ENCODE measurements around the gene DEF6. TPM values are rescaled to one million over a fixed set of nuclear protein-coding genes. Genes with fewer than 3 reads are reported as not detected.

The DEF6 gene
- total RNA-seq, 2 donors from 2014 or later = 107 to 156 TPM

DNA sequence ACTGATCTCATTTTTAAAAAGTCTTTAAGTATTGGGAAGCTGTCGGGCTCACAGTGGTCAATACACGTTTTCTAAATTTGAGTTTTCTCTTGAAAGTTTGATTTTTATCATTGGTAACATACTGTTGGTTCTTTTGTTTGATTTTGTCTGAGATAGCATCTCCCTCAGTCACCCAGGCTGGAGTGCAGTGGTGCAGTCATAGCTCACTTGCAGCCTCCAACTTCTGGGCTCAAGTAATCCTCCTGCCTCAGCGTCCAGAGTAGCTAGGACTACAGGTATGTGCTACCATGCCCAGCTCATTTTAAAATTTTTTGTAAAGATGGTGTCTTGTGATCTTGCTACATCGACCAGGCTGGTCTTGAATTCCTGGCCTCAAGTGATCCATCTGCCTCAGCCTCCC is 53.8 kb downstream of the DEF6 start:
- Mint-ChIP-seq H3K27ac (peak overlapping the region in 1 of 2 donors; percentile 36), H3K36me3 (peaks cover 13 to 60% of the 10 kb centered on the region in 2 donors)

DNA sequence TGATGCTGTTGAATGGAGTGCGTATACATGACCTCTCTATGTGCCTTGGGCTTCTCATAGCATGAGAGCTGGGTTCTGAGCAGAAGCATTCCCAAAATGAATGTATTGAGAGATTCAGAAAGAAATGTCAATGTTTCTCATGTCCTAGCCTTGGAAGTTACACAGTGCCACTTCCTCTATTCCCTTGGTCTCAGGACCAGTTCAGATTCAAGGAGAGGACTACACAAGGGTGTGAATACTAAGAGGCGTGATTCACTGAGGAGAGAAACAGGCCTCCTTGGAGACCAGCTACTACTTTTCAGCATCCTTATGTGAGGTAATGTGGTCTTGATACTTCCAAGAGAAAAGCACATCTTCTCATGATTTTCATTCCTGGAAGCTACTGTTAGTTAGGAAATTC is 55.1 kb downstream of the DEF6 start:
- H3K27ac Mint-ChIP-seq = peak overlapping the region in 1 of 2 donors; percentile 5
- no peaks in the 10 kb centered on the region for H3K9me3 Mint-ChIP-seq
- ATAC-seq = no peak
- no peak for DNase-seq (ENCODE audit: low spot score in 2 of 2)
- peaks cover 13 to 61% of the 10 kb centered on the region in 2 donors for H3K36me3 Mint-ChIP-seq

More for the DNA sequence above, 53.8 kb downstream of the DEF6 start:
- ATAC-seq (no peak), DNase-seq (ENCODE audit: low spot score in 2 of 2) (no peak)
- H3K9me3 Mint-ChIP-seq = no peaks in the 10 kb centered on the region

DNA sequence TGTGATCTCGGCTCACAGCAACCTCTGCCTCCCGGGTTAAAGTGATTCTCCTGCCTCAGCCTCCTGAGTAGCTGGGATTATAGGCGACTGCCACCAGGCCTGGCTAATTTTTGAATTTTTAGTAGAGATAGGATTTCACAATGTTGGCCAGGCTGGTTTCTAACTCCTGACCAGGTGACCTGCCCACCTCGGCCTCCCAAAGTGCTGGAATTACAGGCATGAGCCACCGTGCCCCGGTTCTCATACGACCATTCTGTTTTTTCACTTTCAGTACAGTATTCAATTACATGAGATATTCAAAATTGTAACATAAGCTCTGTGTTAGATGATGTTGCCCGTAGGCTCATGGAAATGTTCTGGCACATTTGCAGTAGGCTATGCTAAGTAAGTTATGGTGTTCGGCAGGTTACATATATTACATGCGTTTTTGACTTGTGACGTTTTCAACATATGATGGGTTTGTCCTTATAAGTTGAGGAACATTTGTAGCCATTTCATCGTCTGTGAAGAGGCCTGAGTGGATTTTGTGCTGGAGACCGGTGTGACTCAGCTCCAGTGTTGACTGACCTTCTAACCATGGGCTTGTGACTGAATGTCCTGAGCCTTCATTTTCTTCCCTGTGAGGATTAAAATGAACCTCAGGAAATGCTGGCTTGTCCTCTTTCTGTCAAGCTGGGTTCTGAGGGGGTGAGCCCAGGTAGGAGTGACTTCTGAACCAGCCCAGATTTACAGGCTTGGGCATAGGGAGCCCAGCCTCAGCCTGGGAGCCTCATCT is 56.9 kb downstream of the DEF6 start:
- Mint-ChIP-seq H3K27ac (no peak overlapping the region), H3K9me3 (no peaks in the 10 kb centered on the region), H3K36me3 (peaks cover 13 to 48% of the 10 kb centered on the region in 2 donors)
- DNase-seq (ENCODE audit: low spot score in 2 of 2) = no peak
- ATAC-seq = no peak

DNA sequence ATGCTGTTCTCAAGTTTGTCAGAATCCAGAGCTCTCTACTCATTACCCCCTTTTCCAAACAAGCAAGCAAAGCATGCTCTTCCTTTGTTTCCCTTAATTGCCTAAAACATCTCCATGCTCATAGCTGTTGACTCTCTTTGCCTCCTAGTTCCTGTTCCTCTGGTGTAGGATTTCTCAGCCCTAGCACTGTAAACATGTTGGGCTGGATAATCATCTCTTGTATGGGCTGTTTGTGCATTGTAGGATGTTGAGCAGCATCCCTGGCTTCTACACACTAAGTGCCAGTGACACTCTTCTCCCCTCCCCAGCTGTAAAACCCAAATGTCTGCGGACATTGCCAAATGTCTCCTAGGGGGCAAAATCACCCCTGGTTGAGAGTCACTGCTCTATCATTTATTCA is 58.8 kb downstream of the DEF6 start:
- Mint-ChIP-seq H3K9me3 (no peaks in the 10 kb centered on the region), H3K27ac (peak overlapping the region in 1 of 2 donors; percentile 65), H3K36me3 (peaks cover 9 to 29% of the 10 kb centered on the region in 2 donors)
- DNase-seq (ENCODE audit: low spot score in 2 of 2) (no peak), ATAC-seq (no peak)

DNA sequence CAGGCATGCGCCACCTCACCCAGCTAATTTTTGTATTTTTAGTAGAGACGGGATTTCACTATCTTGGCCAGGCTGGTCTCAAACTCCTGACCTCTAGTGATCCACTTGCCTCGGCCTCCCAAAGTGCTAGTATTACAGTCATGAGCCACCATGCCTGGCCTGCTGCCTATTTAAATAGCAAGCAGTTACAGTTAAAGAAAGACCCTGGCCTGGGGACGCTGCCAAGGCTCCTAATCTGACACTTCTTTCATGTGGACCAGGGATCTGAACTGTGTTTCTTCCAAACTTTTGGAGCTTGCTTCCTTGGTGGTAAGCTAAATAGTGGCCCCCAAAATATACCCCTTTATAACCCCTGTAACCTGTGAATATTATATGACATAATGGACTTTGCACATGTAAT is 60.1 kb downstream of the DEF6 start:
- DNase-seq (ENCODE audit: low spot score in 2 of 2) (no peak), ATAC-seq (no peak)
- Mint-ChIP-seq H3K36me3 (peaks cover 9 to 20% of the 10 kb centered on the region in 2 donors), H3K27ac (peak overlapping the region in 1 of 2 donors; percentile 15), H3K9me3 (no peaks in the 10 kb centered on the region)

DNA sequence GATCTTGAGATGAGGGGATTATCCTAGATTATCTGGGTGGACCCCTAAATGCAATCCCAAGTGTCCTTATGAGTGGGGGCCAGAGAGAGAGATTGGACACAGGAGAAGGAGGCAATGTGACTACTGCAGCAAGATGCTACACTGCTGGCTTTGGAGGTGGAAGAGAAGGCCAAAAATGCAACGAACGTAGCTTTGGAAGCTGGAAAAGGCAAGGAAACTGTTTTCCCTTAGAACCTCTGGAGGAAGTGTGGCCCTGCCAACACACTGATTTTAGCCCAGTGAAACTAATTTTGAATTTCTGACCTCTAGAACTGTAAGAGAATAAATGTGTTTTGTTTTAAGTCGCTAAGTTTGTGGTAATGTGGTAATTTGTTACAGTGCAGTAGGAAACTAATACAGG is 60.5 kb downstream of the DEF6 start:
- Mint-ChIP-seq H3K36me3 (peaks cover 5 to 16% of the 10 kb centered on the region in 2 donors), H3K27ac (peak overlapping the region; percentile 15 to 26), H3K9me3 (no peaks in the 10 kb centered on the region)
- ATAC-seq = no peak
- no peak for DNase-seq (ENCODE audit: low spot score in 2 of 2)

DNA sequence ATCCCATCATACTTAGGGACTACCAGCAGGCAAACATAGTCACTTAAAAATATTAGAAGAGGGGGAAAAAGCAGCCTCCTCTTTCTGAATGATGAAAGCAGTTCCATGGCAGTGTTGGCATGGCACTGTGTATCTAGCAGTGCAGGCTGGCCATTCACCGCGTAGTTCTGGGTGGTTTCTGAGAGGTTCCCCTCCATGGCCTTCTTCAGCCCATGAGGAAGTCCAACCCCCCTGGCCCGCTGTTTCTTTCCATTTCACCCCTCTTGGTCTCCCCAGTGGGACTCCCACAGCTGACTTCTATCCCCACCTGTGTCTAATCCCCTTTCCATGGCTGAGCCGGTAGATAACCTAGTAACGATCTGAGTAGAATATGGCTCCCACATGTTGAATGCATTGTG is 61.7 kb downstream of the DEF6 start:
- no peak for ATAC-seq
- Mint-ChIP-seq H3K9me3 (no peaks in the 10 kb centered on the region), H3K36me3 (peaks cover 0 to 10% of the 10 kb centered on the region in 2 donors), H3K27ac (peak overlapping the region in 1 of 2 donors; percentile 21)
- DNase-seq (ENCODE audit: low spot score in 2 of 2) = no peak

DNA sequence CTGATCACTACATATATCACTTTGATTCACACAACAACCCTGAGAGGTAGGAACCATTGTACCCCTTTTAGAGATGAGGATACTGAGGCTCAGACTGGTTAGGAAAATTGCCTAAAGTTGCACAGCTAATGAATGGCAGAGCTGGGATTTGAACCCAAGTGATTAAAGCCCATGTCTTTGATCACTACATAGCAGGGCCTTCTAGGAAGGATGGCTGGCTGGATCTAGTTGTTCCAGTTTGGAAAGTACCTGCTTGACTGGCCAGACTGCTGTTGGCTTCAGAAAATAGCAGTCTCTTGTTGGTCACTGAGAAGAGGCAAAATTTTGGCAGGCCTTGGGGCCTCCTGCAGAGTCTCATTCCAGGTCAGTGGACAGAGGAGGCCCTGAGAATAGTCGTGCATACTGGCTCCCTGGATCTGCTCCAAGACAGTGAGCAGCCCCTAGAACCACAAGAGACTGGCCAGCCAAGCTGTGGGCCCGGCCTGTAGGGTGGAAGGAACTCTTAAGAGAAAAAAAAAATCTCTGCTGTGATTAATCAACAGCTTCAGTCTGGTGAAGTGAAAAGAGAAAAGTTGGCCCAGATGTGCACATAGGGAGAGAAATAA is 62.2 kb downstream of the DEF6 start:
- ATAC-seq = no peak
- Mint-ChIP-seq H3K36me3 (peaks cover 0 to 10% of the 10 kb centered on the region in 2 donors), H3K9me3 (no peaks in the 10 kb centered on the region), H3K27ac (peak overlapping the region; percentile 21 to 23)
- DNase-seq (ENCODE audit: low spot score in 2 of 2) = no peak

DNA sequence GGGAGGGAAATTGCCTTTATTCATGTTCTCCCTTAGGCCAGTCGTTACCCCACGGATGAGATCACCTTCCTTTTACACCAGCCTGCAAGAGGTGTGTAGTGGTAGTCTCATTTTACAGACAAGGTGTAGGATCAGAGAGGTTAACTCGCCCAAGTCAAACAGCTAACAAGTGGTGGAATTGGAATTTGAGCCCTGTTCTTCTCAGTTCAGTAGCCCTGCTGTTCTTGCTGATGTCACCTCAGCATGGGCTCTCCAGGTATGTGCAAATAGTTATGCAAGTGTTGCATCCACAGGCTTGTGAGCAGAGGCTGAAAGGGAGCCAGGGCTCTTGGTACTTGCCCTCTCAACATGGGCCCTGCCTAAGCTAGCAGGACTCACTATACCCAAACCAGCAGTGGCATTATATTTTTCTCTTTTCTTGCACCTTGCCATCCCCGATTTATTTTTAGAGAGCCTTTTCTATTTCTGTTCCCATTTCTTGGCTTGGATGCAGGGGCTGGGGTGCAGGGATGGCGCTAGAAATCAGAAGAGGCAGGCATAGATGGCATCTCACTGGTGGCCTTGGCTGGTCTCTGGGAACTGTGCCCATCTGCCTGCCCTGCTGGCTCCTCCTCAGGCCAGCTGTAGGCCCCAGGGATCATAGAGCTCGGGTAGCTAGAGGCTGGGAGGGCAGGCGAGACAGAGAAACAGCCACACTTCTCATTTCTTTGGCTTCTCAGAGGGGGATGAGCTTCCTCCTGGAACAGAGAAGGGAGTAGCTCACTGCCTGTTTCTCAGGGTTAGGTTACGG is 62.9 kb downstream of the DEF6 start:
- Mint-ChIP-seq H3K27ac (peak overlapping the region; percentile 12 to 25), H3K36me3 (peaks cover 0 to 10% of the 10 kb centered on the region in 2 donors), H3K9me3 (no peaks in the 10 kb centered on the region)
- DNase-seq (ENCODE audit: low spot score in 2 of 2) (no peak), ATAC-seq (no peak)

DNA sequence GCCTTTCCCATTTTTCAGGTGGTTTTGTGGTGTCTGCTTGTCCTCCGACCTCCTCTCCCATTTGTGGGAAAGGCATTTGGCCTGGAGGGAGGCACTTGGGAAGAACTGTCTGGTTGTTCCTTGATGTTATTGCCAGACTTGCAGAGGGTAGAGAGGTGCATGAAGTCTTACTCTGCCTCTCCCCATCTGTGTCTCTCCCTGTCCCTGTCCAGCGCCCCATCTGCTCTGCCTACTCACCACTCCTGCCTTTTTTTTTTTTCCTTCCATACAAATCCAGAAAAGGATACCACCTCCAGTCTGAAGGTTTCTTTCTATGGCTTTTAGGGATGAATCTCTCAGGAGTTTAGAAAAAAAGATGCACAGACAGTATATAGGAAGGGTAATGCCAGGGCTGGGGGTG is 64.6 kb downstream of the DEF6 start:
- Mint-ChIP-seq H3K36me3 (peaks cover 0 to 6% of the 10 kb centered on the region in 2 donors), H3K9me3 (peaks cover 0 to 4% of the 10 kb centered on the region in 2 donors), H3K27ac (peak overlapping the region in 1 of 2 donors; percentile 23)
- DNase-seq (ENCODE audit: low spot score in 2 of 2) (no peak), ATAC-seq (no peak)

DNA sequence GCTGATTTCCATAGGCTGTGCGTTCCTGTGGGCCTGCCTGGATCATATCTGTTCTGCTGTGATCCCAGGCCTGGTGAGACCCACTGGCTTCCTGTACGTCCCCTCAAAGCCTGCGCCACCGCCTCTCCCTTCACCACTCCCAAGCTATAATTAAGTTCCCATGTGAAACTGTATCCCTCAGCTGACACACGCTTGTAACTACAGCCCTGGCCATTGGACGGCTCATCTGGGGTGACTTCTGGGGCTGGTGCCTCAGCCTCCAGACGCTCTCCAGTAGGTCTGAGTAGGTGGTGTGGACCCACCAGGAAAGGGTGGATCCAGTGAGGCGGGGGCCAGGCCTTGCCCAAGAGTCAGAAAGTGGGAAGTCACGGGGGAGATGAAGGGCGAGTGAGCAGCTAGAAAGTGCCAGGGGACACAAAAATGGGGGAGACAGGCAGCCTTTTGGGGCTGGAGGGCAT is 65.7 kb downstream of the DEF6 start:
- no peak for ATAC-seq
- Mint-ChIP-seq H3K27ac (peak overlapping the region in 1 of 2 donors; percentile 7), H3K36me3 (peaks cover 0 to 9% of the 10 kb centered on the region in 2 donors), H3K9me3 (peaks cover 0 to 4% of the 10 kb centered on the region in 2 donors)
- DNase-seq (ENCODE audit: low spot score in 2 of 2) = no peak

DNA sequence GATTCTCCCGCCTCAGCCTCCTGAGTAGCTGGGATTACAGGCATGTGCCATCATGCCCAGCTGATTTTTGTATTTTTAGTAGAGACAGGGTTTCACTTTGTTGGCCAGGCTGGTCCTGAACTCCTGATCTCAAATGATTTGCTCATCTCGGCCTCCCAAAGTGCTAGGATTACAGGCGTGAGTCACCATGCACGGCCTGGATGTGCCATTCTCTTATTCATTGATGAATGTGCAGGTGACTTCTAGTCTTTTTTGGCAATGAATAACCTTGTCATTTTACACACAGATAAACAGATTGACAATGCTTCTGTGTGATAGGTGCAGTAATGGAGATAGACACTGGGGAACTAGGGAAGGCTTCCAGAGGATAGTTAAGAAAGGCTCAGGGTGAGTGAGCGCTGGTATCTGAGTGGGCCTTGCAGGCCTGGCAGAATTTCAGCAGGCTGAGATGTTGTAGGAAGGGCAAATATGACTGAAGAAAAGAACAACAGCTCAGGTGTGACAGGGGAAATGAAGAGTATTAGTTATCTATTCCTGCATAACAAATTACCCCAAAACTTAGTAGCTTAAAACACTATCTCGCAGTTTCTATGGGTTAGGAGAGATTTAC is 68.1 kb downstream of the DEF6 start:
- H3K36me3 Mint-ChIP-seq = peaks cover 0 to 14% of the 10 kb centered on the region in 2 donors
- peaks cover 0 to 4% of the 10 kb centered on the region in 2 donors for H3K9me3 Mint-ChIP-seq
- peak overlapping the region; percentile 11 to 80 for H3K27ac Mint-ChIP-seq
- ATAC-seq = no peak
- DNase-seq (ENCODE audit: low spot score in 2 of 2) = no peak

DNA sequence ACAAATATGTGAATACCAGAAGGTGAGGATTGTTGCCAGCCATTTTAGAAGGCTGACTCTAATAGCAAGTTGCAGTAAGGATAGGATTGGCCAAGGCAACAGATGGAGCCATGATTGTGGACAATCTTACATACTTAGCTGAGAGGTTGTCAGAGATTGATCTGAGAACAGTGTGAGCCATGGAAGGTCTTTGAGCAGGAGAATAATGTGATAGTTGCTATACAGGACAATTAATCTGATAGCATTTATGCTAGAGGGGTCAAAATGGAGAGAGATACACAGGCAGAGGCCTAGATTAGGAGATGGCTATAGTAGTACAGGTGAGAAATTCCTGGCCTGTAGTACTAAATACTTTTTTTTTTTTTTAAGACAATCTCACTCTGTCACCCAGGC is 68.6 kb downstream of the DEF6 start:
- Mint-ChIP-seq H3K27ac (peak overlapping the region in 1 of 2 donors; percentile 11), H3K9me3 (peaks cover 0 to 4% of the 10 kb centered on the region in 2 donors), H3K36me3 (peaks cover 0 to 18% of the 10 kb centered on the region in 2 donors)
- no peak for DNase-seq (ENCODE audit: low spot score in 2 of 2)
- ATAC-seq = no peak

DNA sequence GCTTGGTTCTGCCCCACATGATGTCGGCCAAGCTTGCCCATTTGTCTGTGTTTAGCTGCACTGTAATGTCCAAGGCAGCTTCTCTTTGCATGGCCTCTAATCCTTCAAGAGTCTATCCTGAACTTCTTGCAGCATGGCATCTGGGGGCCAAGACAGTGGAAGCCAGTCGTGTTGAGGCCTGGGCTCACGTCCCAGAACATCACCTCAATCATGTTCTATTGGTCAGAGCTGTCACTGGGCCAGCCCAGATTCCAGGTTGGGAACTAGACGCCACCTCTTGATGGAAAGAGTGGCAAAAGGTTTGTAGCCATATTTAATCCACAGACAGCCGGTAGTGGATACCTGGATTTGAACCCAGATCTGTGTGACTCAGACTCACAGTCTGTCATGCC is 70.0 kb downstream of the DEF6 start:
- H3K36me3 Mint-ChIP-seq = peaks cover 0 to 24% of the 10 kb centered on the region in 2 donors
- peaks cover 0 to 4% of the 10 kb centered on the region in 2 donors for H3K9me3 Mint-ChIP-seq
- DNase-seq (ENCODE audit: low spot score in 2 of 2) = no peak
- H3K27ac Mint-ChIP-seq = peak overlapping the region in 1 of 2 donors; percentile 83
- no peak for ATAC-seq

DNA sequence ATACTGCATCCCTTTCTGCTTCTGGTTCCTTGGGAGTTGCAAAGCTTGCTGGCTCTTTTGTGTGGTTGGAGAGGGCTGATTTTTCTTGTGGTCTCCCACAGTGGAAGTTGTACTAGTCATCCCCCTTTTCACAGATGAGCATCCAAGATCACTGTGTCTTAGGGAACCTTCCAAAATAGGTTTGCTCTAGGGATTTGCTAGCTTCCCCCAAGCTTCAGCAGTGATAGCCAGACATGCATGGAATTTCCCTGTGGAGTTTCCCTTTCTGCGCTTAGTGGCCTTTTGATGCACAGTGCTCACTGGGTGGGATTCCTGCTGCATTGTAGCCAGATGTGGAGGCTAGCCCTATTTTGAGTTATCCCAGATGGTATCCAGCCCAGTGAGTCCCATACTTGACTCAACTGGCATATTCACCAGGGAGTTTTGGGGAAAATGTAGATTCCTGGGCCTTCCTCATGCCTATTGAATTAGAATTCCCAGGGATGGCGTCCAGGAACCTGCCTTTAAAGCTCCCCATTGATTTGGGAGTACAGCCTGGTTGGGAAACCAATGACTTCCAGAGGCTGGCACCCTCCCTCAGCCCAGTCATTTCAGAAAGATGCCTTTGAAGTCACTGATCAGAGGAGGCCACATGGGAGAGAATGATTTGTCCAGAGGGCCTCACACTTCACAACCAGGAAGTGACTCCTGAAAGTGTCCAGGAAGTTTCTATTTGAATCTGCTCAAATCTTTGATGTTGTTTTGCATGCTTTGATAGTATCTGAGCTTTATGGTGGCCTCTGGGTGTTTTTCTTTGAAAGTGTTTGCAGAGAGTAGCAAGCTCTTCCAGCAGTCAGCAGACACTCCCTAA is 70.6 kb downstream of the DEF6 start:
- peak overlapping the region in 1 of 2 donors; percentile 83 for H3K27ac Mint-ChIP-seq
- H3K9me3 Mint-ChIP-seq = peaks cover 0 to 4% of the 10 kb centered on the region in 2 donors
- DNase-seq (ENCODE audit: low spot score in 2 of 2) (peak; percentile 53 to 69), ATAC-seq (peak; percentile 78 to 91)
- peaks cover 0 to 24% of the 10 kb centered on the region in 2 donors for H3K36me3 Mint-ChIP-seq
